Measurements from ENCODE around the gene POLR2L.

POLR2L gene

GRCh38 chr11:853682-854448 lies 11.5 kb upstream of the POLR2L start:
- no peak for DNase-seq

GRCh38 chr11:852762-853161 lies 10.4 kb upstream of the POLR2L start:
- DNase-seq, result no peak

GRCh38 chr11:850775-851763 lies 8.7 kb upstream of the POLR2L start:
- no peak for DNase-seq

GRCh38 chr11:849951-850774 lies 7.8 kb upstream of the POLR2L start:
- DNase-seq, result no peak

- DNase-seq, result no peak
Measured at GRCh38 chr11:849104-849824, 6.9 kb upstream of the POLR2L start.

- peak in 1 of 2 donors; percentile 61 for DNase-seq
Measured at GRCh38 chr11:848380-848931, 6.1 kb upstream of the POLR2L start.

- no peak for DNase-seq
Measured at GRCh38 chr11:847876-848275, 5.5 kb upstream of the POLR2L start.

- DNase-seq, result no peak
Measured at GRCh38 chr11:846496-847098, 4.3 kb upstream of the POLR2L start.

- DNase-seq, result no peak
Measured at GRCh38 chr11:845872-846495, 3.7 kb upstream of the POLR2L start.

GRCh38 chr11:844693-845644 lies 2.6 kb upstream of the POLR2L start:
- DNase-seq, result peak; percentile 28 to 60

GRCh38 chr11:843818-844692 lies 1.7 kb upstream of the POLR2L start:
- DNase-seq, result peak in 1 of 2 donors; percentile 56

GRCh38 chr11:843086-843734 lies 881 bp upstream of the POLR2L start:
- DNase-seq, result no peak

- no peak for DNase-seq
Measured at GRCh38 chr11:841981-842369, 354 bp downstream of the POLR2L start.

GRCh38 chr11:839875-840617 lies 2.3 kb downstream of the POLR2L start:
- DNase-seq, result no peak

GRCh38 chr11:839280-839623 lies 3.1 kb downstream of the POLR2L start:
- no peak for DNase-seq

- DNase-seq, result no peak
Measured at GRCh38 chr11:838441-839279, 3.7 kb downstream of the POLR2L start.

GRCh38 chr11:837990-838307 lies 4.4 kb downstream of the POLR2L start:
- no peak for DNase-seq
